ENCODE data around the gene SLC35B1.

SLC35B1 gene

DNA sequence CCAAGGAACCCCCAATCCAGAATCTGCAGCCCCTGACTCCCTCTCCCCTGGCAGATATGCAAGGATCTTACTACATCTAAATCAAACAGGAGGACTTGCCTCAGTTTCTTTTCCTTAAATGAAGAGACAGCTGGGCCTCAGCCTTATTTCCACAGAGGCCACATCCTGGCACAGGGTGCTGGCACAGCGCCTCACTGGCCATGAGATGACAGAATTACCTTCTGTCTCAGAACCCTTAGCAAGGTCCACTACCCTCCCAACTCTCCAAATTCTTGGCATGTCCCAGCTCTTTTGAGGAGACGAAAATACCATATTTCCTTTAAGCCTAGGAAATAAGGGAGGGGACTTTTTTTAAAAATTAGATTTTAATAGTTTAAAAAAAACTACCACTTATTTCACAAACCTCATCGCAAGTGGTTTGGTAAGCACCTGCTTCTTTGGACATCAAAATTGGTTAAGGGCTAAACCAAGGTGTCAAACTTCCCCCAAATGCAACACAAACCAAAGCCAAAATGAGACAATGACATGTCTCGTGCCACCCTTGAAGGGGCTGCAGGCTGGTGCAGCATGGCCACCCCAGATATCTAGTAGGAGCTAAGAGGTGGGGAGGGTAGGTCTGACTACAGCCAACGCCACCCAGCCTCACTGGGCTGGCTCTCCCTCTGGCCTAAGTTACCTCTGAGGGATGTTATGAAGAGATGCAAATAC lies 30.8 kb upstream of the SLC35B1 start:
- TF ChIP-seq MYC (IDR thresholded peaks at IDR 0.05; ENCODE audit: low read depth, low read length) (no peak), POLR2A (IDR thresholded peaks at IDR 0.05; ENCODE audit: extremely low read depth, insufficient read length) (no peak)
- TF ChIP-seq, protein P1, sequence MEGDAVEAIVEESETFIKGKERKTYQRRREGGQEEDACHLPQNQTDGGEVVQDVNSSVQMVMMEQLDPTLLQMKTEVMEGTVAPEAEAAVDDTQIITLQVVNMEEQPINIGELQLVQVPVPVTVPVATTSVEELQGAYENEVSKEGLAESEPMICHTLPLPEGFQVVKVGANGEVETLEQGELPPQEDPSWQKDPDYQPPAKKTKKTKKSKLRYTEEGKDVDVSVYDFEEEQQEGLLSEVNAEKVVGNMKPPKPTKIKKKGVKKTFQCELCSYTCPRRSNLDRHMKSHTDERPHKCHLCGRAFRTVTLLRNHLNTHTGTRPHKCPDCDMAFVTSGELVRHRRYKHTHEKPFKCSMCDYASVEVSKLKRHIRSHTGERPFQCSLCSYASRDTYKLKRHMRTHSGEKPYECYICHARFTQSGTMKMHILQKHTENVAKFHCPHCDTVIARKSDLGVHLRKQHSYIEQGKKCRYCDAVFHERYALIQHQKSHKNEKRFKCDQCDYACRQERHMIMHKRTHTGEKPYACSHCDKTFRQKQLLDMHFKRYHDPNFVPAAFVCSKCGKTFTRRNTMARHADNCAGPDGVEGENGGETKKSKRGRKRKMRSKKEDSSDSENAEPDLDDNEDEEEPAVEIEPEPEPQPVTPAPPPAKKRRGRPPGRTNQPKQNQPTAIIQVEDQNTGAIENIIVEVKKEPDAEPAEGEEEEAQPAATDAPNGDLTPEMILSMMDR (IDR thresholded peaks at IDR 0.05; ENCODE audit: low read depth, low read length): no peak
- TF ChIP-seq, protein P2, sequence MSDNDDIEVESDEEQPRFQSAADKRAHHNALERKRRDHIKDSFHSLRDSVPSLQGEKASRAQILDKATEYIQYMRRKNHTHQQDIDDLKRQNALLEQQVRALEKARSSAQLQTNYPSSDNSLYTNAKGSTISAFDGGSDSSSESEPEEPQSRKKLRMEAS (IDR thresholded peaks at IDR 0.05; ENCODE audit: low read depth, low read length): no peak
- DNase-seq (ENCODE audit: low read depth): no peak
- peak overlapping the region; percentile 48 for H3K4me3 ChIP-seq (ENCODE audit: low read depth, low read length)

DNA sequence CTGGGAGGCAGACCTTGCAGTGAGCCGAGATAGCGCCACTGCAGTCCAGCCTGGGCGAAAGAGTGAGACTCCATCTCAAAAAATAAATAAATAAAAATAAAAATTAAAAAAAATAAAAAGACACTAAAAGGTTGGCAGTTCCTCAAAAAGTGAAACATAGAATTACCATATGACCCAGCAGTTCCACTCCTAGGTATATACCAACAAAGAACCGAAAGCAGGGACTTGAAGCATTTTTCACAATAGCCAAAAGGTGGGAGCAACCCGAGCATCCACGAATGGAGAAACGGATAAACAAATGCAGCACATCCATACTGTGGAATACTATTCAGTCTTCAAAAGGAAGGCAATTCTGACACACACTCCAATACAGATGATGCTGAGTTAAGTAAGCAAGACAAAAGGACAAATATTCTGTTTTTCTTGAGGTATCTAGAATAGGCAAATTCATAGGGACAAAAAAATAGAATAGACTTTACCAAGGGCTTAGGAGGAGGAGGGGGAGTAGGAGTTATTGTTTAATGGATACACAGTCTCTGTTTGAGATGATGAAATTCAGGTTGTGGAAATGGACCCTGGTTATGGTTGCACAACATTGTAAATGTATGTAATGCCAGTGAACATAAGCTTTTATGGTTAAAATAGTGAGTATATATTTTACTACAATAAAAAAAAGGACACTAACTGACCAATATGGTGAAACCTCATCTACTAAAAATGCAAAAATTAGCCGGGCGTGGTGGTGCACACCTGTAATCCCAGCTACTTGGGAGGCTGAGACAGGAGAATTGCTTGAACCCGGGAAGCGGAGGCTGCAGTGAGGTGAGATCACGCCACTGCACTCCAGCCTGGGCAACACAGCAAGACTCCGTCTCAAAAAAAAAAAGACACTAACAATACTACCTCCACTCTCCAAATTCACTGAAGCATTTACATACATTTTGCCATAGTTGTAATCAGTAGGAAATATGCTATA lies 27.0 kb upstream of the SLC35B1 start:
- TF ChIP-seq MYC (IDR thresholded peaks at IDR 0.05; ENCODE audit: low read depth, low read length): no peak
- no peak for TF ChIP-seq POLR2A (IDR thresholded peaks at IDR 0.05; ENCODE audit: extremely low read depth, insufficient read length)
- TF ChIP-seq, protein P1 (IDR thresholded peaks at IDR 0.05; ENCODE audit: low read depth, low read length): no peak
- TF ChIP-seq, protein P2 (IDR thresholded peaks at IDR 0.05; ENCODE audit: low read depth, low read length): no peak
- DNase-seq (ENCODE audit: low read depth): peak; percentile 86
- H3K4me3 ChIP-seq (ENCODE audit: low read depth, low read length): no peak overlapping the region

DNA sequence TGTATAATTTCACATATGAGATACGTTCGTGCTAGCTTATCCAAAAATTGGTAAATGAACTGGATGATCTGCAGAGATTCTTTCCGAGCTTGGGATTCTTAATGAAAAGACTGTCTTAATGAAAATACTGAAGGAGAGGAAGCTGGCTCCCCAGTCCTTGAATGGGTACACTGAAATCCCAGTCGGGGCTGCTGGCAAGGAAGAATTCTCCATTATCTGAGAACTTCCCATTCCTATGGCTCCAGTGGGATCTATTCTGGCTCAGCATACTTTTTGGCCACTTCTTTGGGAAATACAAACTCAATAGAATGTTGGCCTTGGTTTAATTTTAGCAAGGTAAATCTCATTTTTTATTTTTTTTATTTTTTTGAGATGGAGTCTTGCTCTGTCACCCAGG lies 23.7 kb upstream of the SLC35B1 start:
- DNase-seq (ENCODE audit: low read depth): no peak
- no peak overlapping the region for H3K4me3 ChIP-seq (ENCODE audit: low read depth, low read length)
- TF ChIP-seq, protein P1 (IDR thresholded peaks at IDR 0.05; ENCODE audit: low read depth, low read length): no peak
- TF ChIP-seq, protein P2 (IDR thresholded peaks at IDR 0.05; ENCODE audit: low read depth, low read length): no peak

DNA sequence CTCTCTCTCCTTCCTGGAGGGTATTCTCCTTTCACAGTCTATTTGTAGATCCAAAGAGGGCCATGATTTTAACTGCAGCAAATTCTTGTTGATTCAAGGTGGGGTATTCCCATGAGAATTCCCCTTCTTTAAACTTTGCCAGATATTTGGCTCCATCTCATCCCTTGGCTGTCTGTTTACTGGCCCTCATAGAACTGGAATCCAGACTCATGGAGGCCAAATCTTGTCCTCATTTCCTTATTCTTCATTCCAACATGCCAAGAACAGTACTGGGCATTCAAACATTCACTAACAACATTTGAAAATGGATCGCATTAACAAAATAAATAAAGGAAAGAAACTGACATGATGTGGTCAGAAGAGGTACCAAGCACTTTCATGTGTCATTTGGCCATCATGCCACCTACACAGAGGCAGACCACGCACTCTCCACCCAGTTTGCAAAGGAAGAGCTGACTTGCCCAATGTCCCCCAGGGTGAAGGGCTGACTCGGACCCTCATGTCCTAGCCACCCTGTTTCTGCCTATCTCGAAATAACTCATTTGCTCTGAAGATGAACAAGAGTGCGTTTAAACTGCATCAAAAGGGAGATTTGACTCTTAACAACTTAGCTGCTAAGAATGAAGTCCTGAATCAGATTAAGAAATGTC lies 23.1 kb upstream of the SLC35B1 start:
- H3K4me3 ChIP-seq (ENCODE audit: low read depth, low read length): no peak overlapping the region
- no peak for DNase-seq (ENCODE audit: low read depth)
- no peak for TF ChIP-seq MYC (IDR thresholded peaks at IDR 0.05; ENCODE audit: low read depth, low read length)
- TF ChIP-seq, protein P1 (IDR thresholded peaks at IDR 0.05; ENCODE audit: low read depth, low read length): no peak
- TF ChIP-seq, protein P2 (IDR thresholded peaks at IDR 0.05; ENCODE audit: low read depth, low read length): no peak
- TF ChIP-seq POLR2A (IDR thresholded peaks at IDR 0.05; ENCODE audit: extremely low read depth, insufficient read length): no peak

DNA sequence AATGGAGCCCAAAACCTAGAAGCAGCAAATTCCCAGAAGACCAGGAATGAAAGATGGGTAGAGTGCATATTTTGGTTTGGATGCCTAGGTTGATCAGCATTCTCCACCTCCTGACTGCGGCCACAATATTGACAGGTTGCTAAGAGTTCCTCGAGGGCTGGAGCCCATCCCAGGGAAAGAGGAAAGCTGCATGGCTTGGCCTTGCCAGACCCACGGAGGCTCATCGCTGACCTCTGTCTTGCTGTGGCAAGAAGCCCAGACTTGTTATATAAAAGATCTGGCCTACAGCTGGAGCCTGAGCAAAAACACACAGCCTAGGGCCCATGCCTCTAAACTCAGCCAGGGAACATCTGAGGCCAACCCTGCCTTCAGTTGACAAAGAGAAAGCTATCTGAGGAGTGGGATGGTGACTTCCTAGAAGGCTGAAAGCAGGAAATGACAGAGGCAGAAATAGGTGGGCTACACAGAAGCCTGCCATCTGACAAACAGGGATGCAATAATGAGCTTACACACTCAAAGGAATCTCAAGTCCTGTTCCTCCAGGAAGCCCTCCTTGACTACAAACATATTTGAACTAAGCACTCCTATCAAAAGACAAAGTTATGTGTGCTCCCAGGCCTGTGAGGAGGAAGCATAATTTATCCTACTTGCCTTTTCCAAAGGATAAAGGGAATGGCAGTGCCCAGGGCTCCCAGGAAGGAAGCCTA lies 22.5 kb upstream of the SLC35B1 start:
- TF ChIP-seq, protein P2 (IDR thresholded peaks at IDR 0.05; ENCODE audit: low read depth, low read length): no peak
- TF ChIP-seq MYC (IDR thresholded peaks at IDR 0.05; ENCODE audit: low read depth, low read length) (no peak), POLR2A (IDR thresholded peaks at IDR 0.05; ENCODE audit: extremely low read depth, insufficient read length) (no peak)
- TF ChIP-seq, protein P1 (IDR thresholded peaks at IDR 0.05; ENCODE audit: low read depth, low read length): no peak
- H3K4me3 ChIP-seq (ENCODE audit: low read depth, low read length): no peak overlapping the region
- DNase-seq (ENCODE audit: low read depth): no peak
